Neural cell (in vitro differentiated cells): ENCODE measurements around the gene SMARCC2. TPM values are rescaled to one million over a fixed set of nuclear protein-coding genes. Genes with fewer than 3 reads are reported as not detected.

Source experiments
- H2AFZ ChIP-seq: fragments of 200-600, 300-800 bp; sonication (generic), shearing (Covaris generic); 2 replicates; pipeline ENCODE4 v1.6.0; 2014; ENCODE audit warnings: low read depth, mild to moderate bottlenecking, antibody characterized with exemption, low read length, moderate library complexity
- H3F3A ChIP-seq: fragments of 200-600 bp; shearing (Covaris generic); 2 replicates; pipeline ENCODE4 v1.6.1; 2016; ENCODE audit warnings: mild to moderate bottlenecking, moderate library complexity, mixed read lengths, antibody characterized with exemption, low read length; ENCODE audit not compliant: insufficient read depth, poor library complexity, severe bottlenecking
- H3K27ac ChIP-seq: fragments of 200-600, 300-800 bp; sonication (generic), shearing (Covaris generic); 2 replicates; pipeline ENCODE4 v1.5.1; 2014; ENCODE audit warnings: mild to moderate bottlenecking, low read length, moderate library complexity
- H3K27me3 ChIP-seq: fragments of 300-800, 200-600 bp; sonication (generic), shearing (Covaris generic); 2 replicates; pipeline ENCODE4 v1.6.0; 2014; ENCODE audit warnings: mild to moderate bottlenecking, low read depth, low read length, moderate library complexity; ENCODE audit not compliant: insufficient read depth
- H3K36me3 ChIP-seq: fragments of 300-800, 200-600 bp; sonication (generic), shearing (Covaris generic); 2 replicates; pipeline ENCODE4 v1.5.1; 2014; ENCODE audit warnings: mild to moderate bottlenecking, antibody characterized with exemption, low read length, moderate library complexity; ENCODE audit not compliant: insufficient read depth
- H3K4me2 ChIP-seq: fragments of 300-800, 200-600 bp; sonication (generic), shearing (Covaris generic); 2 replicates; pipeline ENCODE4 v1.6.0; 2014; ENCODE audit warnings: mild to moderate bottlenecking, low read length
- H3K4me3 ChIP-seq: fragments of 300-800, 200-600 bp; sonication (generic), shearing (Covaris generic); 2 replicates; pipeline ENCODE4 v1.5.1; 2014; ENCODE audit warnings: mild to moderate bottlenecking, low read length, moderate library complexity
- H3K79me2 ChIP-seq: fragments of 200-600 bp; shearing (Covaris generic); replicated peaks from 2 replicates; pipeline ENCODE4 v1.6.0; 2014; ENCODE audit warnings: mild to moderate bottlenecking, low read length, moderate library complexity; ENCODE audit not compliant: insufficient read depth
- H3K9ac ChIP-seq: fragments of 300-800, 200-600 bp; sonication (generic), shearing (Covaris generic); 2 replicates; pipeline ENCODE4 v1.6.1; 2016; ENCODE audit warnings: mild to moderate bottlenecking, low read length, mixed read lengths
- H3K9me2 ChIP-seq: fragments of 200-600 bp; shearing (Covaris generic); 2 replicates; pipeline ENCODE4 v1.6.1; 2016; ENCODE audit warnings: mild to moderate bottlenecking, low read length, mixed read lengths; ENCODE audit not compliant: insufficient read depth
- H3K9me3 ChIP-seq: fragments of 200-600, 300-800 bp; sonication (generic), shearing (Covaris generic); 2 replicates; pipeline ENCODE4 v1.6.1; 2016; ENCODE audit warnings: mild to moderate bottlenecking, mixed run types, low read length, moderate library complexity, mixed read lengths
- H4K20me1 ChIP-seq: fragments of 200-600 bp; shearing (Covaris generic); 2 replicates; pipeline ENCODE4 v1.6.1; 2016; ENCODE audit warnings: mild to moderate bottlenecking, mixed run types; ENCODE audit not compliant: insufficient read depth
- EP300 ChIP-seq: fragments of 450-650 bp; conservative IDR thresholded peaks from 2 replicates; pipeline ENCODE4 v1.6.1; 2014; ENCODE audit warnings: antibody characterized with exemption, mild to moderate bottlenecking, moderate library complexity; ENCODE audit not compliant: poor library complexity, severe bottlenecking
- EZH2 ChIP-seq: fragments of 200-600, 300-800 bp; shearing (Covaris generic), sonication (generic); IDR thresholded peaks from 2 replicates; pipeline ENCODE4 v1.6.1; 2014; ENCODE audit warnings: antibody characterized with exemption, low read length, borderline replicate concordance, mild to moderate bottlenecking; ENCODE audit not compliant: insufficient read depth, poor library complexity, severe bottlenecking
- MXI1 ChIP-seq: fragments of 450-650 bp; conservative IDR thresholded peaks from 2 replicates; pipeline ENCODE4 v1.6.1; 2014; ENCODE audit warnings: antibody characterized with exemption, mild to moderate bottlenecking; ENCODE audit not compliant: poor library complexity, severe bottlenecking
- POLR2AphosphoS5 ChIP-seq: IDR thresholded peaks from 2 replicates; pipeline ENCODE4 v1.6.1; 2012
- RAD21 ChIP-seq: fragments of 450-650 bp; conservative IDR thresholded peaks from 2 replicates; pipeline ENCODE4 v1.6.1; 2014; ENCODE audit warnings: antibody characterized with exemption, mild to moderate bottlenecking, moderate library complexity
- REST ChIP-seq: IDR thresholded peaks from 2 replicates; pipeline ENCODE4 v1.6.1; 2012; ENCODE audit warnings: borderline replicate concordance
- SMC3 ChIP-seq: fragments of 450-650 bp; conservative IDR thresholded peaks from 2 replicates; pipeline ENCODE4 v1.6.1; 2014; ENCODE audit warnings: antibody characterized with exemption, mild to moderate bottlenecking, moderate library complexity; ENCODE audit not compliant: poor library complexity
- TAF1 ChIP-seq: IDR thresholded peaks from 2 replicates; pipeline ENCODE4 v1.6.1; 2012; ENCODE audit warnings: low read depth
- polyA plus RNA-seq: library from polyadenylated mRNA; depleted of rRNA; stranded (reverse); fragments of >200 nt; gene quantifications from 2 replicates; pipeline ENCODE4 v1.2.3, GENCODE V29; 2014
- TF ChIP-seq, protein P1 (sequence below): fragments of 450-650 bp; IDR thresholded peaks from 2 replicates; pipeline ENCODE4 v1.5.1; 2014; ENCODE audit warnings: antibody characterized with exemption, mild to moderate bottlenecking, moderate library complexity; ENCODE audit not compliant: poor library complexity, severe bottlenecking

The SMARCC2 gene
- polyA plus RNA-seq, 1 donor from 2014 or later, result 85.6 TPM

- H4K20me1 ChIP-seq, result no peaks in the 10 kb centered on the region
- peaks cover 6% of the 10 kb centered on the region for H3F3A ChIP-seq
- TF ChIP-seq, protein P1, sequence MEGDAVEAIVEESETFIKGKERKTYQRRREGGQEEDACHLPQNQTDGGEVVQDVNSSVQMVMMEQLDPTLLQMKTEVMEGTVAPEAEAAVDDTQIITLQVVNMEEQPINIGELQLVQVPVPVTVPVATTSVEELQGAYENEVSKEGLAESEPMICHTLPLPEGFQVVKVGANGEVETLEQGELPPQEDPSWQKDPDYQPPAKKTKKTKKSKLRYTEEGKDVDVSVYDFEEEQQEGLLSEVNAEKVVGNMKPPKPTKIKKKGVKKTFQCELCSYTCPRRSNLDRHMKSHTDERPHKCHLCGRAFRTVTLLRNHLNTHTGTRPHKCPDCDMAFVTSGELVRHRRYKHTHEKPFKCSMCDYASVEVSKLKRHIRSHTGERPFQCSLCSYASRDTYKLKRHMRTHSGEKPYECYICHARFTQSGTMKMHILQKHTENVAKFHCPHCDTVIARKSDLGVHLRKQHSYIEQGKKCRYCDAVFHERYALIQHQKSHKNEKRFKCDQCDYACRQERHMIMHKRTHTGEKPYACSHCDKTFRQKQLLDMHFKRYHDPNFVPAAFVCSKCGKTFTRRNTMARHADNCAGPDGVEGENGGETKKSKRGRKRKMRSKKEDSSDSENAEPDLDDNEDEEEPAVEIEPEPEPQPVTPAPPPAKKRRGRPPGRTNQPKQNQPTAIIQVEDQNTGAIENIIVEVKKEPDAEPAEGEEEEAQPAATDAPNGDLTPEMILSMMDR, result no peak
- TF ChIP-seq RAD21, result no peak
- TF ChIP-seq TAF1, result no peak
- TF ChIP-seq POLR2AphosphoS5, result no peak
- TF ChIP-seq SMC3, result no peak
- TF ChIP-seq REST, result no peak
- no peak for TF ChIP-seq EP300
- H3K27ac ChIP-seq, result peak overlapping the region; percentile 93
- H3K27me3 ChIP-seq, result no peaks in the 10 kb centered on the region
- H3K9me2 ChIP-seq, result no peaks in the 10 kb centered on the region
- peaks cover 28% of the 10 kb centered on the region for H3K79me2 ChIP-seq
- peak overlapping the region; percentile 100 for H3K4me2 ChIP-seq
- no peaks in the 10 kb centered on the region for H3K36me3 ChIP-seq
- H3K9ac ChIP-seq, result peak overlapping the region; percentile 91
- H3K9me3 ChIP-seq, result no peaks in the 10 kb centered on the region
- H2AFZ ChIP-seq, result peak overlapping the region; percentile 70
- peak overlapping the region; percentile 69 for H3K4me3 ChIP-seq
Measured at GRCh38 chr12:56118688-56119357, 70.5 kb downstream of the SMARCC2 start.

DNA sequence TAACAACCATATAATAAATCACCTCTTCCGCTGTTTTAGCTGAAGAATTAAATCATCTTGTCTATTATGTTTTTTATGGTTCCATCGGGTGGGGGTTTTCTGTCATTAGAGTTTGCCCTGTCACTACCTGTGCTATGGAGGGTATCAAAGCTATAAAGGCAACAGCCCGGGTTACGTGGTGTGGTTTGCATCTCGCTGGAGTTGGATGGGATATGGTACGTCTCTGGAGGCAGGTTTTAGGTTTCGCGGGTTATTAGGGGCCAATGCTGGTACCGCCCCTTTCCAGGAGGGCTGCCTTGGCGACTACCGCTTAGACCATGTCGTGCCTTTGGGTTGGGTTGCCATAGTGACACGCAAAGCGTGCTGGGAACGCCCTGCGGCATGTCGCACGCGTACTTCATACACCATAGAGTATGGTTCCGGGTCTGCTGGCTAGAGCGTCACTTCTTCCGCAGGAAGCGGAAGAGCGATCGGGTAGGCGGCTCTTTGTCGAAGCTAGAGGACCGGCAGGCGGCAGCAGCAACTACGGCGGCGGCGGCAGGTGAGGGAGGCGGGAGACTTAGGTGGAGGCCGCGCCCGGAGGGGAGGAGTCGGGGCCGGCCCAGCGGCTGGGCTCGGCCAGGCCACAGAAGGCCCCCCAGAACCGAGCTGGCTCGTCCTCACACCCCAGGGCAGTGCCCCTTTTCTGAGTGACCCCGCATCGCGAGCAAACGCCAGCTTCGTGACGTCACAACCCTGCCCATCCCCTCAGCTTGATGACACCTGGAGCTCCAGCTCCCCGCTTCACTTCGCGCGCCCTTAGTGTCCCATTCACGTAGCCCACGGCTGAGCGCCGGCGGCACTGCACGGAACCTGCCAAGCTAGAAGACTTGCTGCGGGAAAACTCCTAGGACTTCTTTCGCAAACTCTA lies 71.2 kb downstream of the SMARCC2 start, which contains the start of gene ZC3H10:
Gene ZC3H10 (plus strand): TSS at position 489 of the 910 bp plus-strand sequence. CDS start 2,297 bp downstream, outside the sequence.
- TF ChIP-seq, protein P1, result peak; percentile 86
- TF ChIP-seq RAD21 (peak; percentile 31), EP300 (peak; percentile 82), POLR2AphosphoS5 (peak; percentile 98), TAF1 (peak; percentile 90), SMC3 (peak; percentile 52), EZH2 (no peak), REST (peak; percentile 42), MXI1 (peak; percentile 98)
- H3F3A ChIP-seq, result peaks cover 6% of the 10 kb centered on the region
- peak within 1 kb of the TSS; percentile 91 for H3K9ac ChIP-seq
- H3K36me3 ChIP-seq, result no peaks in the 10 kb centered on the region
- no peaks in the 10 kb centered on the region for H4K20me1 ChIP-seq
- H3K9me3 ChIP-seq, result no peaks in the 10 kb centered on the region
- H3K4me2 ChIP-seq, result peak within 1 kb of the TSS; percentile 100
- H3K4me3 ChIP-seq, result peak within 1 kb of the TSS; percentile 69
- H3K9me2 ChIP-seq, result no peaks in the 10 kb centered on the region
- peak within 1 kb of the TSS; percentile 93 for H3K27ac ChIP-seq
- H2AFZ ChIP-seq, result peak within 1 kb of the TSS; percentile 70
- peaks cover 28% of the 10 kb centered on the region for H3K79me2 ChIP-seq
- H3K27me3 ChIP-seq, result no peaks in the 10 kb centered on the region
